ENCODE results near the gene STRBP. TPM values are rescaled to one million over a fixed set of nuclear protein-coding genes. Genes with fewer than 3 reads are reported as not detected.

Gene STRBP
- total and polyA plus RNA-seq, 2 of the 8 experiments (the other 6 are each of a cell fraction or from before 2014, with no cell fraction given) = 29.7 to 105 TPM

DNA sequence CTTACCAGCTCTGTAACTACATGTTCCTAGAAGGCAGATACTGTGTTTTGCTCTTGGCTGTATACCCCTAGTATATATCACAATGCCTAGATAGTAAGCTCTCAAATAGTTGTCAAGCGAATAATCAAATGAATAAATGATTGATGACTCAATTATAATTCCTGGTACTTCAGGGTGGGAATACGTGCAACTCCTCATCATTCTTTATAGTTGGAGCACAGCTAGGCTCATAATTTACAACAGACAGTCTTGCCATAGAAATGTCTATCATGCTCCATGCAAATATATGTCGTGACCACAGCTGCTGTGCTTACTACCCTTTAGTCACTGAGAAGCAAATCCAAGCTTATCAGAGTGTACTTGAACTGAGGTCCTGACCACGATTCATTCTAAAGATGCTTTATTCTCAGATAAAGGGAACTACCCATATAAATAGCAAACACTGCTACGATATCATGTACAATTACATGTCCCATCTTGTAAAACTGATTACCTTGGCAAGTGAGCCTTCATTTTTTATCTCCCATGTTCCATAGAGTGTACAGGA is 52.1 kb downstream of the STRBP start (continued):
- TF ChIP-seq, protein P1, sequence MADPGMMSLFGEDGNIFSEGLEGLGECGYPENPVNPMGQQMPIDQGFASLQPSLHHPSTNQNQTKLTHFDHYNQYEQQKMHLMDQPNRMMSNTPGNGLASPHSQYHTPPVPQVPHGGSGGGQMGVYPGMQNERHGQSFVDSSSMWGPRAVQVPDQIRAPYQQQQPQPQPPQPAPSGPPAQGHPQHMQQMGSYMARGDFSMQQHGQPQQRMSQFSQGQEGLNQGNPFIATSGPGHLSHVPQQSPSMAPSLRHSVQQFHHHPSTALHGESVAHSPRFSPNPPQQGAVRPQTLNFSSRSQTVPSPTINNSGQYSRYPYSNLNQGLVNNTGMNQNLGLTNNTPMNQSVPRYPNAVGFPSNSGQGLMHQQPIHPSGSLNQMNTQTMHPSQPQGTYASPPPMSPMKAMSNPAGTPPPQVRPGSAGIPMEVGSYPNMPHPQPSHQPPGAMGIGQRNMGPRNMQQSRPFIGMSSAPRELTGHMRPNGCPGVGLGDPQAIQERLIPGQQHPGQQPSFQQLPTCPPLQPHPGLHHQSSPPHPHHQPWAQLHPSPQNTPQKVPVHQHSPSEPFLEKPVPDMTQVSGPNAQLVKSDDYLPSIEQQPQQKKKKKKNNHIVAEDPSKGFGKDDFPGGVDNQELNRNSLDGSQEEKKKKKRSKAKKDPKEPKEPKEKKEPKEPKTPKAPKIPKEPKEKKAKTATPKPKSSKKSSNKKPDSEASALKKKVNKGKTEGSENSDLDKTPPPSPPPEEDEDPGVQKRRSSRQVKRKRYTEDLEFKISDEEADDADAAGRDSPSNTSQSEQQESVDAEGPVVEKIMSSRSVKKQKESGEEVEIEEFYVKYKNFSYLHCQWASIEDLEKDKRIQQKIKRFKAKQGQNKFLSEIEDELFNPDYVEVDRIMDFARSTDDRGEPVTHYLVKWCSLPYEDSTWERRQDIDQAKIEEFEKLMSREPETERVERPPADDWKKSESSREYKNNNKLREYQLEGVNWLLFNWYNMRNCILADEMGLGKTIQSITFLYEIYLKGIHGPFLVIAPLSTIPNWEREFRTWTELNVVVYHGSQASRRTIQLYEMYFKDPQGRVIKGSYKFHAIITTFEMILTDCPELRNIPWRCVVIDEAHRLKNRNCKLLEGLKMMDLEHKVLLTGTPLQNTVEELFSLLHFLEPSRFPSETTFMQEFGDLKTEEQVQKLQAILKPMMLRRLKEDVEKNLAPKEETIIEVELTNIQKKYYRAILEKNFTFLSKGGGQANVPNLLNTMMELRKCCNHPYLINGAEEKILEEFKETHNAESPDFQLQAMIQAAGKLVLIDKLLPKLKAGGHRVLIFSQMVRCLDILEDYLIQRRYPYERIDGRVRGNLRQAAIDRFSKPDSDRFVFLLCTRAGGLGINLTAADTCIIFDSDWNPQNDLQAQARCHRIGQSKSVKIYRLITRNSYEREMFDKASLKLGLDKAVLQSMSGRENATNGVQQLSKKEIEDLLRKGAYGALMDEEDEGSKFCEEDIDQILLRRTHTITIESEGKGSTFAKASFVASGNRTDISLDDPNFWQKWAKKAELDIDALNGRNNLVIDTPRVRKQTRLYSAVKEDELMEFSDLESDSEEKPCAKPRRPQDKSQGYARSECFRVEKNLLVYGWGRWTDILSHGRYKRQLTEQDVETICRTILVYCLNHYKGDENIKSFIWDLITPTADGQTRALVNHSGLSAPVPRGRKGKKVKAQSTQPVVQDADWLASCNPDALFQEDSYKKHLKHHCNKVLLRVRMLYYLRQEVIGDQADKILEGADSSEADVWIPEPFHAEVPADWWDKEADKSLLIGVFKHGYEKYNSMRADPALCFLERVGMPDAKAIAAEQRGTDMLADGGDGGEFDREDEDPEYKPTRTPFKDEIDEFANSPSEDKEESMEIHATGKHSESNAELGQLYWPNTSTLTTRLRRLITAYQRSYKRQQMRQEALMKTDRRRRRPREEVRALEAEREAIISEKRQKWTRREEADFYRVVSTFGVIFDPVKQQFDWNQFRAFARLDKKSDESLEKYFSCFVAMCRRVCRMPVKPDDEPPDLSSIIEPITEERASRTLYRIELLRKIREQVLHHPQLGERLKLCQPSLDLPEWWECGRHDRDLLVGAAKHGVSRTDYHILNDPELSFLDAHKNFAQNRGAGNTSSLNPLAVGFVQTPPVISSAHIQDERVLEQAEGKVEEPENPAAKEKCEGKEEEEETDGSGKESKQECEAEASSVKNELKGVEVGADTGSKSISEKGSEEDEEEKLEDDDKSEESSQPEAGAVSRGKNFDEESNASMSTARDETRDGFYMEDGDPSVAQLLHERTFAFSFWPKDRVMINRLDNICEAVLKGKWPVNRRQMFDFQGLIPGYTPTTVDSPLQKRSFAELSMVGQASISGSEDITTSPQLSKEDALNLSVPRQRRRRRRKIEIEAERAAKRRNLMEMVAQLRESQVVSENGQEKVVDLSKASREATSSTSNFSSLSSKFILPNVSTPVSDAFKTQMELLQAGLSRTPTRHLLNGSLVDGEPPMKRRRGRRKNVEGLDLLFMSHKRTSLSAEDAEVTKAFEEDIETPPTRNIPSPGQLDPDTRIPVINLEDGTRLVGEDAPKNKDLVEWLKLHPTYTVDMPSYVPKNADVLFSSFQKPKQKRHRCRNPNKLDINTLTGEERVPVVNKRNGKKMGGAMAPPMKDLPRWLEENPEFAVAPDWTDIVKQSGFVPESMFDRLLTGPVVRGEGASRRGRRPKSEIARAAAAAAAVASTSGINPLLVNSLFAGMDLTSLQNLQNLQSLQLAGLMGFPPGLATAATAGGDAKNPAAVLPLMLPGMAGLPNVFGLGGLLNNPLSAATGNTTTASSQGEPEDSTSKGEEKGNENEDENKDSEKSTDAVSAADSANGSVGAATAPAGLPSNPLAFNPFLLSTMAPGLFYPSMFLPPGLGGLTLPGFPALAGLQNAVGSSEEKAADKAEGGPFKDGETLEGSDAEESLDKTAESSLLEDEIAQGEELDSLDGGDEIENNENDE (IDR thresholded peaks at IDR 0.05; ENCODE audit: insufficient replicate concordance, low read length) = no peak
- TF ChIP-seq SIX5 (IDR thresholded peaks at IDR 0.05; ENCODE audit: low read depth, low read length) (no peak), SP4 (IDR thresholded peaks at IDR 0.05; ENCODE audit: low read length) (no peak), BRCA1 (IDR thresholded peaks at IDR 0.05; ENCODE audit: low read depth, low read length) (no peak), TBP (IDR thresholded peaks at IDR 0.05; ENCODE audit: low read depth, low read length) (no peak), TAF7 (optimal IDR thresholded peaks at IDR 0.05; ENCODE audit: borderline replicate concordance, low read depth, low read length) (no peak), PHF8 (conservative IDR thresholded peaks at IDR 0.05; ENCODE audit: low read depth, low read length) (no peak), TCF12 (IDR thresholded peaks at IDR 0.05; ENCODE audit: low read depth, low read length) (no peak)
- TF ChIP-seq, protein P2, sequence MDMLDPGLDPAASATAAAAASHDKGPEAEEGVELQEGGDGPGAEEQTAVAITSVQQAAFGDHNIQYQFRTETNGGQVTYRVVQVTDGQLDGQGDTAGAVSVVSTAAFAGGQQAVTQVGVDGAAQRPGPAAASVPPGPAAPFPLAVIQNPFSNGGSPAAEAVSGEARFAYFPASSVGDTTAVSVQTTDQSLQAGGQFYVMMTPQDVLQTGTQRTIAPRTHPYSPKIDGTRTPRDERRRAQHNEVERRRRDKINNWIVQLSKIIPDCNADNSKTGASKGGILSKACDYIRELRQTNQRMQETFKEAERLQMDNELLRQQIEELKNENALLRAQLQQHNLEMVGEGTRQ (IDR thresholded peaks at IDR 0.05; ENCODE audit: low read length) = no peak

Data from H1 (cell line).